Activated T-cell treated with anti-CD3 and anti-CD28 coated beads, Interleukin-2, amount 50 U/mL, for 1 hour (primary cell): ENCODE results near the gene TM9SF3.
"Not testable (repeated sequence)": the region's sequence is repeated elsewhere in the genome, so short reads cannot be mapped to it uniquely, and the experiment has no call there.

Source experiments
- DNase-seq: peaks from one replicate; pipeline ENCODE4 v3.0.0-alpha.2; 2020

TM9SF3 gene

DNA sequence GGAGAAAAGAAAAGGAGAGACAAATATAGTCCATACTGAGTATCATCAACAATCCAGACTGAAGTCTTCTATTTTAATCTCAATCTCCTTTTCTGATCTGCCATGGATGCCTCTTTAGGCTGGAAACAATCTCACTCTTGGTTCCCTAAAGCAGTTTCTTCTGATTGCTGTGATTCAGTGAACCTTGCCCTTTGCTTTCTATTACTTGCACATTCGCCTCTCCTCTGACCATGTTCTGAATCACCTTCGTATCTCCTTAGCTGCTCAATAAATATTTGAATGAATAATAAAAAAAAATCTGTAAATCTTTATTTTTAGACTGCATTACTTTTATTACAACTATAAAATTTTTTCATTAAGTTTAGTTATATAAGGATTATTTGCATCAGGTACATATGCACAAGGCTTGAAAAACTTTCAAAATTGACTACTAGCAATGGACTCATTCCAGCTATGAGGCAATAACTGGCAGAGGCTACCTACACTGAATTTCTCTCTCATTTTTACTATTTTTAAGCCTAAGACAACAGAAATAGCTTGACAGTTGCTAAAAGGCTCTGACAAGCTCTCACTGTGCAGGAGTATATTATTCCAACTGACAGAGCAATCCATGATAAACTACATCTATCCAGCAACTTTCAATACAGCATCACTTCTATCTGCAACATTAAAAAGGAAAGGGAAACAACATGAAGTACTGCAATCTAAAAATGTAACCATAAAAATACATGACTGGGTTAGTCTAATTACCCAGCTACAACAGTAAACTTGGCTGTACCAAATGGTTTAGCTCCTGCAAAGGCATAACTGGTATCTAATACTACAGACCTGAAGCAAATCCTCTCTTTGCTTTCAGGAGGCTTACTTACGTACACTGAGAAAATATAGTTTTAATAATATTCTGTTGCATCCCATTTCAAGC is 25.6 kb downstream of the TM9SF3 start:
- DNase-seq = no peak

DNA sequence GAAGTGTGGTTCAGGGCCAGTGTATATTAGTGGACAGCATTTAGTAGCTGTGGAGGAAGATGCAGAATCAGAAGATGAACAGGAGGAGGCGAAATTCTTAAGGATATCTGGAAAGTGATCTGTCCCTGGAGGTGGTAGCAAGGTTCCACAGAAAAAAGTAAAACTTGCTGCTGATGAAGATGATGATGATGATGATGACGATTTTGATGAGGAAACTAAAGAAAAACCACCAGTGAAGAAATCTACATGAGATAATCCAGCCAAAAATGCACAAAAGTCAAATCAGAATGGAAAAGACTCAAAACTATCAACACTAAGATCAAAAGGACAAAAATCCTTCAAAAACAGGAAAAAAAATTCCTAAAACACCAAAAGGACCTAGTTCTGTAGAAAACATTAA is 26.3 kb downstream of the TM9SF3 start:
- DNase-seq = no peak

GRCh38 chr10:96556003-96556402 is 30.8 kb downstream of the TM9SF3 start:
- no peak for DNase-seq

DNA sequence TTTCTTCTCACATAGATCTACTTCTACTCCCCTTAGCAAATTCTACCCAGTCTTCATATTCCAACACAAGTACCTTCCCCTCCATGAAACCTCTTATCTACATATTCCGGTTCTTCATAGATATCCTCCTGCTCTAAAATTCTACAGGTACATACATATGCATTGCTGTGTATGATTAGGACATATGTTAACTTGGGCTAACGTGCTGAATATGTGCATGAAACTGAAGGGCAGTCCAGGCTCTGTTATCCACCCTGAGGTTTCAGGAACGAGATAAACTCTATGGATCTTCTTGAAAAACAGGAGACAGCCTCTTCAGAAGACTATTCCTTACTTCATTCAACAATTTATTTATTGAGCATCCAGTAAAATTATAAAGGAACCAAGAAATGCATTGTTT is 31.5 kb downstream of the TM9SF3 start:
- DNase-seq = no peak

DNA sequence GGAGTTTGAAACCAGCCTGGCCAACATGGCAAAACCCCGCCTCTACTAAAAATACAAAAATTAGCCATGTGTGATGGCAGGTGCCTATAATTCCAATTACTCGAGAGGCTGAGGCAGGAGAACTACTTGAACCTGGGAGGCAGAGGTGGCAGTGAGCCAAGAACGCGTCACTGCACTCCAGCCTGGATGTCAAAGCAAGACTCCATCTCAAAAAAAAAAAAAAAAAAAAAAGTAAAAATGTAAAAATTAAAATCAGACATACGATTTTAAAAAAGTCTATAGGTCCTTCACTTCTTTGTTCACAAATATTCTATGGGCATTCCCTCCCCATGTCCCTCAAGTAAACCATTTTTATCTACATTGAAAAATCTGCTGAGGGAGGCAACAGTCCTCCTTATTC is 38.2 kb downstream of the TM9SF3 start:
- DNase-seq = no peak

DNA sequence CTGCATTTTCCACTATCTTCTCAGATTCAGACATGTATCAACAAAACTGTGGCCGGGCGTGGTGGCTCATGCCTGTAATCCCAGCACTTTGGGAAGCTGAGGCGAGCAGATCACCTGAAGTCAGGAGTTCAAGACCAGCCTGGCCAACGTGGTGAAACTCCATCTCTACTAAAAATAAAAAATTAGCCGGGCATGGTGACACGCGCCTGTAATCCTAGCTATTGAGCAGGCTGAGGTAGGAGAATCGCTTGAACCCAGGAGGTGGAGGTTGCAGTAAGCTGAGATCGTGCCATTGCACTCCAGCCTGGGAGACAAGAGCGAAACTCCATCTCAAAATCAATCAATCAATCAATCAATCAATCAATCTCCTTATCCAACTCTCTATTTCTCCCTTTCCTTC is 41.3 kb downstream of the TM9SF3 start:
- not testable (repeated sequence) for DNase-seq

DNA sequence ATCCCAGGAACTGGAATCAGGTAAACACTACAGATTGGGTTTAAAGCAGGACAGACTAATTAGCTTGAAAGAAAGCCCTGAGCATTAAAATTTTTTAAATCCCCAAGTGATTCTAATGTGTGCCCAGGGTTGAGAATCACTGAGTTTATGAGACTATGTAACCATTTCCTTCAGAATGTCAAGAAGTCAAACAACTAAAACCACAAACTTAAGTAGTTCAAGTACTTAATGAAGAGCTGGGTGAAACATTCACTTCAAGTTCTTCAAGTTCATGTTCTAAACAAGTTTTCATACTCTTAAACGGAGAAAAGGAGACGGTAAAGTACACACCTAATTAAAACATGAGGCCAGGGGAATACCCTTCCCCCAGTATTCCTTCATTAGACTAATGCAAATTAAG is 44.9 kb downstream of the TM9SF3 start:
- no peak for DNase-seq

GRCh38 chr10:96540240-96540639 is 46.6 kb downstream of the TM9SF3 start:
- DNase-seq = no peak

DNA sequence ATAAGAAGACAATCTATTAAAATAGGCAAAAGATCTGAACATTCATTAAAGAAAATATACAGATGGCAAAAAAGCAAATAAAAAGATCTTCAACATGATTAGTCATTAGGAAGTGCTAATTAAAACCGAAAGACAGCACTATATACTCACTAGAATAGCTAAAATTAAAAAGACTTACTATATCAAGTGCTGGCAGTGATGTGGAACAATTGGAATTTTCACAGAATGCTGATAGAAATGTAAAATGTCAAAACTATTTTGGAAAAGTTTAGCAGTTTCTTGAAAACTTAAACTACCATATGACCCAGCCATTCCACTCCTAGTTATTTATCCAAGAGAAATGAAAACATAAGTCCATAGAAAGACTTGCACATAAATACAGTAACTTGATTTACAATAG is 48.1 kb downstream of the TM9SF3 start:
- no peak for DNase-seq

GRCh38 chr10:96536129-96536528 is 50.7 kb downstream of the TM9SF3 start:
- no peak for DNase-seq

- DNase-seq = no peak
These were observed 54.3 kb downstream of the TM9SF3 start for GRCh38 chr10:96532523-96532922.

GRCh38 chr10:96529634-96530279 is 57.1 kb downstream of the TM9SF3 start:
- DNase-seq = no peak

GRCh38 chr10:96524741-96525140 is 62.1 kb downstream of the TM9SF3 start:
- DNase-seq = no peak

DNA sequence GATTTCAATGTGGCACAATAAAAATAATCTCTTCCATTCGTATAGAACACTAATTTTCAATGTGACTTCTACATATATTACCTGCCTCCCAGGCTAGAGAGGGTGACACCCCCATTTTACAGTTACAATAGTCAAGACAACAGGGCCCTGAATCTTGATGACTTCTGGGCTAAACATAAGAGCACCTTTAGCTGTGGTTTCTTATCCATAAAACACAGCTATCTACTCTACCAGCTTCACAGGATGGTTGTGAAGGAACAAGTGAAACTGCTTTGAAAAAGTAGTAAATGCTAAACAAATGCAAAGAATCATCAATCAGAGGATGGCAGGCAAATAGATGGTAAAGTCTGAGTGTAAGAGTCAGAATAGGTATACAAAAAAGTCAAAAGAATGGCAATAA is 69.5 kb downstream of the TM9SF3 start:
- DNase-seq = no peak

DNA sequence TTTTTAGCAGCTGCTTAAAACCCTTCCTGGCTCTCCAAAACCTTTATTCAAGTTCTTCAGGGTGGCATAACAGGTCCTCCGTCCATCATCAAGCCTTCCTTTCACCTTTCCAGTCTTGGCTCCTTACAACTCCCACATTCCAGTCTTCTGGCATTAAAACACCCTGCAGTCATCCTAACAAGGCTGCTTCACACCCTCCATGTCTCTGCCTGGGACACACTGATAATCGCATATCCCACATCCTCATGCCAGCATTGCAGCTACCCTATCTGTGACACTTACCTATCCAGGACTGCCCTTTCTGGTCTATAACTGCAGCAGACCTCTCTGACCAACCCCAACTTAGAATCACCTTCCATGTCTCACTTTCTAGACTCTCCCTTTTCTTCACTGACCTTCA is 70.5 kb downstream of the TM9SF3 start:
- no peak for DNase-seq

GRCh38 chr10:96513698-96514561 is 72.9 kb downstream of the TM9SF3 start, which contains the start of gene TLL2:
Gene TLL2, minus strand, starts transcription at chr10:96513926. Its CDS starts 241 bp downstream, at chr10:96513685.
- DNase-seq = peak; percentile 56

DNA sequence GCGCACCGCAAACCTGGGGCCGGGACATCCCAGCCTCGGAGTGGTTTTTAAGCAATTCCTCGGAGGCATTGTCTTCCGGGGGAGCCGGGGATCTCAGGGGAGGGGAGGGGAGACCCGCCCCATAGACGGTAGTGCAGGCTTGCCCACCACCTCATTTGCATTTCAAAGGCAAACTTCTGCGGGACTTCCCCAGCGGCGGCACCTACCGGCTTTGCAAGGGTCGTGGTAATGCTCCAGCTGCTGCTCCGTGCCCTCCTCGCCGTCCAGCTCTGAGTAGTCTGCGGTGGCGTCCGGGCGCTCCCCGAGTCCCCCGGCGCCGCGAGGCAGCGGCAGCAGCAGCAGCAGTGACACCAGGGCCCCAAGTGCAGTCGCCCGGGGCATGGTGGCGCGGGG is 73.5 kb downstream of the TM9SF3 start:
- peak; percentile 52 for DNase-seq

DNA sequence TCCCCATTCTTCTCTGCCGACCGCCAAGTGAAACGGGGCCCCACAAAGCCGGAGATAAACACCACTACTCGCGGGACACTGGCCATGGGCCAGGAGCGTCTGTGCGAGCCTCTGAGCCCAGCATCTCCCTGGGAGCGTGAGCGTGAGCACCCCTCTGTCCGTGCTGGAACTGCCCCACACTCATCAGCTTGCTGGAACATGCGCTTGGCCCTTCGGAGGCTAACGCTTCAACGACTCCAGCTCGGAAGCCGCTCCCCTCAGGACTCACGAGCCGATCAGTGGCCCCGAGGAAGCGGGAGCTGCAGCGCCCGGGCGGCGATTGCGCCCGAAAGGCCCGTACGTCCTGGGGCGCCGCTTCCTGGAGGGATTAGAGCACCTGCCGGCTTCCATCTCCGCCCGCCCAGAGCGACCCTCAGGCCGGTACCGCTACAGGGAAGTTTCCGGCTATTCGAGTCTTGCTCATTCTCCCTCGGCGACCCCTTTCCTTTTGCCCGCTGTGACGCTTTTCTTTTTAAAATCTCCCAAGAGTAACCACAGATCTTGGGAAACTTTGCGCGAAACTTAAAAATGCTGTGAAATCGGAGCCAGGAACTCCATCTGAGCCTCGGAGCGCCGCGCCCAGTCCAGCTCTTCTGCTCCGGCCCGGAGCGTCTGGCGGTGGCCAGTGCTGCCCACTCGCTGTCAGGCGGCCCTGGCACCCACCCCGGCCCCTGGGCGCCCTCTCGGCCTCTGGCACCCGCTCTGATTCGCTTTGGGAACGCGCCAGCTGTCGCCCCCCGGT is 74.1 kb downstream of the TM9SF3 start:
- peak; percentile 24 for DNase-seq

- DNase-seq = no peak
These were observed 75.5 kb downstream of the TM9SF3 start for GRCh38 chr10:96511044-96511945.

DNA sequence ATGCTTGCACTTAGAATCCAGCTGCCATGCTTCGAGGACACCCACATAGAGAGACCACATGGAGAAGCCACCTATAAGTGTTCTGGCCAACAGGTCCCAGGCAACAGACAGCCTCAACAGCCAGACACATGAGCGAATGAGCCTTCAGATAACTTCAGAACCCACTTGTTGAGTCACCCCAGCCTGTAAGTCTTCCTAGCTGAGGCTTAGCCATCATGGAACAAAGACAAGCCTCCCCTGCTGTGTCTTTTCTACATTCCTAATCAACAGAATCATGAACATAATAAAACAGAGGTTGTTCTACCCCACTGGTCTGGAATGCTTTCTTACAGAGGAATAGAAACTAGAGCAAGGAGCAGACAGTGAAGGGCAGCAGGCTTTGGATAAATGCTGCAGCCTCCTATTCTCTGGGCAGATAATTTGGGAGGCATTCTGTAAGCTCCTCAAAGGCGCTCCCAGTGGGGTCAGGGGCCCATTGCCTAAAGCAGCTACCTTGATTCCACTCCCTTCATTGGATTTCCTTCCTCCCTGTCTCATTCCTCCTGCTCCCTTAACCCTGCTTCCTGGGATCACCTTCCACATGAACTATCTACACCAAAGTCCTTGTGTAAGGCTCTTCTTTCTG is 77.7 kb downstream of the TM9SF3 start:
- no peak for DNase-seq

GRCh38 chr10:96507044-96507443 is 79.8 kb downstream of the TM9SF3 start:
- no peak for DNase-seq
